Sigmoid colon (tissue), 7 donors: ENCODE results near the gene OLFML3. TPM values are rescaled to one million over a fixed set of nuclear protein-coding genes. Genes with fewer than 3 reads are reported as not detected.

Experiments used
- DNase-seq: peaks from one replicate; pipeline ENCODE4 v3.0.0-alpha.2; 2019
- H3K27ac ChIP-seq, 4 donors: fragments of 200-600 bp; sonication (generic); one replicate each; pipeline ENCODE4 v1.5.1; 2016 to 2019; ENCODE audit warnings: mild to moderate bottlenecking in 1 of 4
- H3K27me3 ChIP-seq, 3 donors: fragments of 200-600 bp; sonication (generic); one replicate each; pipeline ENCODE4 v1.5.1; 2019; ENCODE audit warnings: mild to moderate bottlenecking in 1 of 3
- H3K36me3 ChIP-seq, 4 donors: fragments of 200-600 bp; sonication (generic); one replicate each; pipeline ENCODE4 v1.5.1; 2016 to 2019
- H3K4me1 ChIP-seq, 4 donors: fragments of 200-600 bp; sonication (generic); one replicate each; pipeline ENCODE4 v1.5.1; 2017 to 2019
- H3K4me3 ChIP-seq, 4 donors: fragments of 200-600 bp; sonication (generic); one replicate each; pipeline ENCODE4 v1.5.1; 2017 to 2019; ENCODE audit warnings: mild to moderate bottlenecking in 2 of 4, moderate library complexity in 1 of 4
- H3K9me3 ChIP-seq, 4 donors: fragments of 200-600 bp in 3 of 4; sonication (generic) in 3 of 4; one replicate each; pipeline versions ENCODE4 v1.5.1 to v1.6.1; 2013 to 2019
- CTCF ChIP-seq, 4 experiments: fragments of 450-650 bp in 3 of 4; fragments of 200-600 bp in 1 of 4; IDR thresholded peaks; one replicate each; pipeline ENCODE4 v1.5.1; 2016 to 2019; ENCODE audit warnings: antibody characterized with exemption in 4 of 4, mild to moderate bottlenecking in 3 of 4, moderate library complexity in 2 of 4
- EP300 ChIP-seq, 4 donors: sonication (generic); formaldehyde crosslinking; IDR thresholded peaks; one replicate each; pipeline ENCODE4 v1.6.1; 2017; ENCODE audit warnings: antibody characterized with exemption in 4 of 4
- POLR2A ChIP-seq, 2 donors: fragments of 450-650 bp; IDR thresholded peaks; one replicate each; pipeline ENCODE4 v1.6.1; 2016; ENCODE audit warnings: antibody characterized with exemption in 2 of 2, mild to moderate bottlenecking in 2 of 2, moderate library complexity in 2 of 2
- POLR2AphosphoS5 ChIP-seq, 4 donors: sonication (generic); formaldehyde crosslinking; IDR thresholded peaks; one replicate each; pipeline ENCODE4 v1.6.1; 2017; ENCODE audit warnings: antibody characterized with exemption in 4 of 4
- WGBS, 2 donors: extraction: QIAGEN DNeasy Blood & Tissue Kit; methylation state at CpG; one replicate each; pipeline ENCODE4 v1.1.7; 2013; 5-methylcytosine and 5-hydroxymethylcytosine counted together
- intact Hi-C: fragments of 100-400 bp; cut with DNase I; formaldehyde crosslinking; loops from one replicate; pipeline ENCODE4 v1.15.1; 2023
- polyA plus RNA-seq, 3 donors: library from polyadenylated mRNA; stranded (reverse); fragments of 200-250 nt; gene quantifications; one replicate each; pipeline ENCODE4 v1.2.3, GENCODE V29; 2013
- total RNA-seq, 4 donors: library from RNA; depleted of rRNA; stranded (reverse); fragments of >200 nt; gene quantifications; one replicate each; pipeline ENCODE4 v1.1.0, GENCODE V29; 2016
- donor health status: healthy with polysubstance abuse.
- donor health status: Bipolar disorder and iron deficiency.
- donor health status: healthy.

OLFML3 gene
- total and polyA plus RNA-seq, 7 donors: 14.1 to 149 (median 94.0) TPM

- H3K27ac ChIP-seq: no peak overlapping the region
- no peaks in the 10 kb centered on the region for H3K27me3 ChIP-seq
- no peaks in the 10 kb centered on the region for H3K36me3 ChIP-seq
- no peak overlapping the region for H3K4me3 ChIP-seq
- DNase-seq: no peak
- H3K9me3 ChIP-seq: peaks cover 0 to 6% (median 0%) of the 10 kb centered on the region in 4 donors
- 88 to 89% methylated on average over 4 of the region's 4 CpGs for WGBS, 2 donors
- intact Hi-C loops: no loop called here
- no peaks in the 10 kb centered on the region for H3K4me1 ChIP-seq
- TF ChIP-seq EP300 (IDR thresholded peaks at IDR 0.05): no peak
Measured at GRCh38 chr1:113990961-113991360, 11.7 kb downstream of the OLFML3 start.

DNA sequence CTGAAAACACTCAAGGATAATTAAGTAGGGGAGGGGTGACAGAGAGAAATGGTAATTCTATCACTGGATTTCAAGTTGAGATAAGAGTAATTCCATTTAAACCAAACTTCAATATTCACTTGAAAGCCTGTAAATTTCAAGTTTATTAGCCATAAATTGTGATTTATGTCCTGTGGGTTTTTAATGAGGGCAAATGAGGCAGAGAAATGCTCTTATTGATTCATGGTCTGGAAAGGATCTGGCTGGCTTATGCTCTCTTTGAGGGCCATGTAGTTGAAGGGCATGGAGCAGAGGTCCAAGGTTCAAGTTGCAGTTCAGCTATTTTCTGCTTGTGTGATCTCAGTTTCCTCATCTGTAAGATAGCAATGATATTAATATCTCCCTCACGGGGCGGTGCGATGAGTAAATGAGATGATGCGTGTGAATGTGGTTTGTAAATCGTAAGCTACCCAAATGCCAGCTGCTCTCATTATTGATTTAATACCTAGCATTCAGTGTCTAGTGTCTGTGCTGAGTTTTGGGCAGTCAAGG lies 12.3 kb downstream of the OLFML3 start:
- H3K4me1 ChIP-seq: no peaks in the 10 kb centered on the region
- no peaks in the 10 kb centered on the region for H3K27me3 ChIP-seq
- TF ChIP-seq POLR2AphosphoS5 (IDR thresholded peaks at IDR 0.05) (no peak), CTCF (IDR thresholded peaks at IDR 0.05) (no peak), POLR2A (IDR thresholded peaks at IDR 0.05) (no peak), EP300 (IDR thresholded peaks at IDR 0.05) (no peak)
- no peaks in the 10 kb centered on the region for H3K36me3 ChIP-seq
- no peak for DNase-seq
- intact Hi-C loops: no loop called here
- no peak overlapping the region for H3K4me3 ChIP-seq
- WGBS, 2 donors: 86 to 90% methylated on average over 5 of the region's 5 CpGs
- no peak overlapping the region for H3K27ac ChIP-seq
- H3K9me3 ChIP-seq: peaks cover 0 to 6% (median 0%) of the 10 kb centered on the region in 4 donors

- Histone ChIP-seq H3K27me3 (no peaks in the 10 kb centered on the region), H3K36me3 (no peaks in the 10 kb centered on the region), H3K4me1 (no peaks in the 10 kb centered on the region), H3K27ac (no peak overlapping the region), H3K9me3 (peaks cover 0 to 6% (median 0%) of the 10 kb centered on the region in 4 donors), H3K4me3 (no peak overlapping the region)
- DNase-seq: no peak
- WGBS, 2 donors: 93 to 95% methylated on average over 5 of the region's 5 CpGs
- intact Hi-C loops: no loop called here
- TF ChIP-seq POLR2AphosphoS5 (IDR thresholded peaks at IDR 0.05): no peak
- no peak for TF ChIP-seq POLR2A (IDR thresholded peaks at IDR 0.05)
- no peak for TF ChIP-seq EP300 (IDR thresholded peaks at IDR 0.05)
- no peak for TF ChIP-seq CTCF (IDR thresholded peaks at IDR 0.05)
Measured at GRCh38 chr1:113993072-113993471, 13.8 kb downstream of the OLFML3 start.

DNA sequence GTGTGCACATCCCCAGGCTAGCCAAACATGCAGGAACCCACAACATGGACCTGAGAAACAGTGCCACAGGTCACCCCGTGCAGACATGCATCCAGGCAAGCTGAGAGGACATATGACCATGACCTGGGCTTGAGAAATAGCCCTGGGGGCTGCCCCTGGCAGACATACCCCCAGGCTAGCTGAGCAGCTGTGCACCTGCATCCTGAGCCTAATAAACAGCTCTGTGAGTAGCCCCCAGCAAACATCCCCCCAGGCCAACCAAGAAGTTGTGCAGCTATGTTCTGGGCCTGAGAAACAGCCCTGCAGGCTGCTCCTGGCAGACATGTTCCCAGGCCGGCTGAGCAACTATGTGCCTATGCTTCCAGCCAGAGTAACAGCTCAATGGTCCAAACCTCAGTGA lies 14.5 kb downstream of the OLFML3 start:
- Histone ChIP-seq H3K9me3 (peaks cover 0 to 6% (median 0%) of the 10 kb centered on the region in 4 donors), H3K27me3 (no peaks in the 10 kb centered on the region), H3K36me3 (no peaks in the 10 kb centered on the region), H3K4me1 (no peaks in the 10 kb centered on the region), H3K27ac (no peak overlapping the region), H3K4me3 (no peak overlapping the region)
- DNase-seq: no peak
- TF ChIP-seq EP300 (IDR thresholded peaks at IDR 0.05) (no peak), POLR2AphosphoS5 (IDR thresholded peaks at IDR 0.05) (no peak), POLR2A (IDR thresholded peaks at IDR 0.05) (no peak), CTCF (IDR thresholded peaks at IDR 0.05) (no peak)
- intact Hi-C loops: no loop called here
- 73 to 91% methylated on average over 2 of the region's 2 CpGs for WGBS, 2 donors

GRCh38 chr1:113995382-113995781 lies 16.1 kb downstream of the OLFML3 start:
- Histone ChIP-seq H3K9me3 (peaks cover 0 to 6% (median 0%) of the 10 kb centered on the region in 4 donors), H3K4me3 (no peak overlapping the region), H3K27ac (no peak overlapping the region), H3K27me3 (no peaks in the 10 kb centered on the region), H3K36me3 (no peaks in the 10 kb centered on the region), H3K4me1 (no peaks in the 10 kb centered on the region)
- 96 to 97% methylated on average over 2 of the region's 2 CpGs for WGBS, 2 donors
- no peak for DNase-seq
- TF ChIP-seq POLR2AphosphoS5 (IDR thresholded peaks at IDR 0.05) (no peak), EP300 (IDR thresholded peaks at IDR 0.05) (no peak), CTCF (IDR thresholded peaks at IDR 0.05) (no peak), POLR2A (IDR thresholded peaks at IDR 0.05) (no peak)
- intact Hi-C loops: no loop called here
